HFF-Myc (cell line): ENCODE data around the gene CTBP1.
"Not testable (repeated sequence)": the region's sequence is repeated elsewhere in the genome, so short reads cannot be mapped to it uniquely, and the experiment has no call there.

Source experiments
- DNase-seq: peaks from one replicate; pipeline ENCODE4 v3.0.0-alpha.2; 2011; ENCODE audit warnings: low read depth; ENCODE audit errors: extremely low read depth
- H3K4me3 ChIP-seq: replicated peaks from 2 replicates; pipeline ENCODE4 v1.5.1; 2011; ENCODE audit warnings: low read depth, mild to moderate bottlenecking, control low read depth, low read length
- TF ChIP-seq, protein P1 (sequence below): IDR thresholded peaks from 2 replicates; pipeline ENCODE4 v1.5.1; 2012; ENCODE audit warnings: mild to moderate bottlenecking, low read depth, low read length, control low read depth; ENCODE audit errors: missing control alignments

Gene CTBP1

GRCh38 chr4:1237981-1238675 is 10.8 kb downstream of the CTBP1 start:
- TF ChIP-seq, protein P1, sequence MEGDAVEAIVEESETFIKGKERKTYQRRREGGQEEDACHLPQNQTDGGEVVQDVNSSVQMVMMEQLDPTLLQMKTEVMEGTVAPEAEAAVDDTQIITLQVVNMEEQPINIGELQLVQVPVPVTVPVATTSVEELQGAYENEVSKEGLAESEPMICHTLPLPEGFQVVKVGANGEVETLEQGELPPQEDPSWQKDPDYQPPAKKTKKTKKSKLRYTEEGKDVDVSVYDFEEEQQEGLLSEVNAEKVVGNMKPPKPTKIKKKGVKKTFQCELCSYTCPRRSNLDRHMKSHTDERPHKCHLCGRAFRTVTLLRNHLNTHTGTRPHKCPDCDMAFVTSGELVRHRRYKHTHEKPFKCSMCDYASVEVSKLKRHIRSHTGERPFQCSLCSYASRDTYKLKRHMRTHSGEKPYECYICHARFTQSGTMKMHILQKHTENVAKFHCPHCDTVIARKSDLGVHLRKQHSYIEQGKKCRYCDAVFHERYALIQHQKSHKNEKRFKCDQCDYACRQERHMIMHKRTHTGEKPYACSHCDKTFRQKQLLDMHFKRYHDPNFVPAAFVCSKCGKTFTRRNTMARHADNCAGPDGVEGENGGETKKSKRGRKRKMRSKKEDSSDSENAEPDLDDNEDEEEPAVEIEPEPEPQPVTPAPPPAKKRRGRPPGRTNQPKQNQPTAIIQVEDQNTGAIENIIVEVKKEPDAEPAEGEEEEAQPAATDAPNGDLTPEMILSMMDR, result no peak
- no peak overlapping the region for H3K4me3 ChIP-seq
- no peak for DNase-seq

GRCh38 chr4:1237261-1237660 is 11.7 kb downstream of the CTBP1 start:
- H3K4me3 ChIP-seq, DNase-seq: not testable (repeated sequence)

GRCh38 chr4:1236836-1237235 is 12.1 kb downstream of the CTBP1 start:
- not testable (repeated sequence) for H3K4me3 ChIP-seq, DNase-seq

- no peak for DNase-seq
- TF ChIP-seq, protein P1, result no peak
Measured at GRCh38 chr4:1236103-1236641, 12.8 kb downstream of the CTBP1 start.

GRCh38 chr4:1235381-1236102 is 13.4 kb downstream of the CTBP1 start:
- no peak for DNase-seq
- TF ChIP-seq, protein P1, result no peak
- H3K4me3 ChIP-seq, result no peak overlapping the region

More at GRCh38 chr4:1236103-1236641, 12.8 kb downstream of the CTBP1 start:
- no peak overlapping the region for H3K4me3 ChIP-seq

DNA sequence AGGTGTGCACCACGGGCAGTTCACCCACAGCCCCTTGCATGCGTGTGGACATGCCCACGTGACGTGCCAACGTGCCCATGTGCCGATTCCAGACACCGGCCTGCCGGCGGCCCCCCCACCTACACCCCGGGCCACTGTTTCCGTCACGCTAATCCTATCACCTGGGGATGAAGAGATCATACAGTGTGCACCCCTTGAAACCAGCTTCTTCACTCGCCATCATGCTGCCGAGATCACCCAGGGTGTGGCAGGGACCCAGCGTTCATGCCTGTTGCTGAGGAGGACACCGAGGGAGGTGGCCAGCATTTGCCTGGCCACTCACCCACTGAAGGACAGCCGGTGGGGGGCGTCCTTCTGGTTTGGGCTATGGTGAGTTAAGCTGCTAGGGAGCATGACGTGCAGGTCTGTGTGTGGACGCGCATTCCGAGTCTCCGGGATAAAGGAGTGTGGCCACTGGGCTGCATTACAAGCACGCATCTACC is 14.1 kb downstream of the CTBP1 start:
- DNase-seq, result no peak
- TF ChIP-seq, protein P1, result no peak
- H3K4me3 ChIP-seq, result no peak overlapping the region

- TF ChIP-seq, protein P1, result no peak
- peak; percentile 61 for DNase-seq
- H3K4me3 ChIP-seq, result no peak overlapping the region
Measured at GRCh38 chr4:1234309-1234695, 14.6 kb downstream of the CTBP1 start.
